GM18870 (cell line): Measurements from ENCODE around the gene SLIT3.
"Not testable (repeated sequence)": the region's sequence is repeated elsewhere in the genome, so short reads cannot be mapped to it uniquely, and the experiment has no call there.

Experiments
- ATAC-seq: cut with Tn5 transposase; IDR thresholded peaks from one replicate; pipeline ENCODE4 v1.9.1; 2021; ENCODE audit warnings: moderate library complexity; ENCODE audit not compliant: unreplicated experiment

SLIT3 gene

DNA sequence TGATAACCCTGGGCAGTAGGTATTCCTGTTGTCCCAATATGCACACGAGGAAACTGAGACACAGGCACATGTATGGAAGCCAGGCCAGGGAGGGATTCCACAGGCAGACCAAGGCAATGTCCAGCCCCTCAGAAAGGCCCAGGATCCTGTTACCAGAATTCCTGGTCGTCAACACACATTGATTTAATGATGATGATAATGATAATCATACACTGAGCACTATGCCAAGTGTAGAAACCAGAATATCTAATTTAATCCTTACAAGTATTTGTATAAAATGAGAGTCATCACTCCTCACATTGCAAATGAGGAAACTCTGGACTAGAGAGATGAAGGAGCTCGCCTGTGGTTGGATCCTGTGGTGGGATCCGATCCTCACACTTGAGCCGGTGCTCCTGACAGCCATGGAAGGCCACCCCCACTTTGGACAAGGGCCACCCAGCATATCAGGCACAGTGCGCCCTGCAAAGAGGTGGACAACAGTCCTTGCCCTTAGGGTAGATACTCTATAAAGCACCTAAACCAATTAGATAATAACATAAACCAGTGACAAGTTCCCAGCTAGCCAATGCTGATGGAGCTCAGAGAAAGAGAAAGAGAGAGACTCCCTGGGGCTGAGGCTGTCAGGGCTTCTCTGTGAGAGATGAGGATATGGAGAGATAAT, 185.3 kb downstream of the SLIT3 start:
- no peak for ATAC-seq

GRCh38 chr5:169114466-169115065, 186.4 kb downstream of the SLIT3 start:
- no peak for ATAC-seq

- ATAC-seq: no peak
Observed at GRCh38 chr5:169112016-169112415, 188.9 kb downstream of the SLIT3 start.

DNA sequence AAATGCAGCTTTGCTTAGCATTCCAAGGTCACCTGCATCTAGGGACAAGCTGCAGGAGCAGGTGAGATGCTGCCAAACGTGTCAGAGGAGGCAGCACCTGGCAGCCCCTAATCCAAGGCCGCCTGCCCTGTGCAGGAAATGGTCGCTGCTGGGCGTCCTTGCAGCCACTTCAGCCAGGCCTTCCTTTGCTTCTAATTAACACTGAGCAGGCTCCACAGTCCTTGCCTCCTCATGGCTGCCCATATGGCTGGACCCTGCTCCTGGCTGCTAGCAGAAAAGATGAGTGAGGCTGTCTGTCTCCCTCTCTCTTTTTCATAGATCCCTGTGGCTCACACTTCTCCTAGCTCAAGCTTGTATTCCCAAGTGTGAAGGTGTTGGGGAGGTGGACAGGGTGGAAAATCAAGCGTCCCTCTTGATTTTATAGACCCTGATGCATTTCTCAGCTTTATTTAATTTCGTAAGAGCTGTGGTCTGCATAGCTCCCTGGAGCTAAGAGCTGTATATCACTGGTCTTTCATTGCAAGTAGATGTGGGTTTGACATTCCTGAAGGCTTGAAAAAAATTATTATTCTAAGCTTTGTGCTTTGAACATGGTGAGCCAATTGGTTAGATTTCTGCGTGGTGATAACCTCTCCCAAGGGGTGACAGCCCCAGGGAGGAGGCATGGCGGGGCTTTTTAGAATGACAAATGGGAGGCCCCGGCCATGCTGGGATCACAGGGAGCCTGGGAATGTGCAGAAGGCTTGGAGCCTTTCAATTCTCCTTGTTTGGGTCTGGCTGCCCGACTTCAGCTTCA, 193.8 kb downstream of the SLIT3 start:
- no peak for ATAC-seq

DNA sequence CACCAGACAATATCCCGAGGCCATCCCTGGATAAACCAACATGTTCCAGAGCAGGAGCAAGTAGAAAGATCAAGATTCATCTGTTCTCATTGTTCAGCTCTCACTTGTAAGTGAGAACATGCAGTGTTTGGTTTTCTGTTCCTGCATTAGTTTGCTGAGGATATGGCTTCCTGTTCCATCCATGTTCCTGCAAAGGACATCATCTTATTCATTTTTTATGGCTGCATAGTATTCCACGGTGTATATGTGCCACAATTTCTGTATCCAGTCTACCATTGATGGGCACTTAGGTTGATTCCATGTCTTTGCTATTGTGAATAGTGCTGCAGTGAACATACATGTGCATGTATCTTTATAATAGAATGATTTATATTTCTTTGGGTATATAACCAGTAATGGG, 195.4 kb downstream of the SLIT3 start:
- not testable (repeated sequence) for ATAC-seq

- ATAC-seq: no peak
Observed at GRCh38 chr5:169104937-169105494, 195.9 kb downstream of the SLIT3 start.

- ATAC-seq: no peak
Observed at GRCh38 chr5:169103586-169104181, 197.3 kb downstream of the SLIT3 start.

DNA sequence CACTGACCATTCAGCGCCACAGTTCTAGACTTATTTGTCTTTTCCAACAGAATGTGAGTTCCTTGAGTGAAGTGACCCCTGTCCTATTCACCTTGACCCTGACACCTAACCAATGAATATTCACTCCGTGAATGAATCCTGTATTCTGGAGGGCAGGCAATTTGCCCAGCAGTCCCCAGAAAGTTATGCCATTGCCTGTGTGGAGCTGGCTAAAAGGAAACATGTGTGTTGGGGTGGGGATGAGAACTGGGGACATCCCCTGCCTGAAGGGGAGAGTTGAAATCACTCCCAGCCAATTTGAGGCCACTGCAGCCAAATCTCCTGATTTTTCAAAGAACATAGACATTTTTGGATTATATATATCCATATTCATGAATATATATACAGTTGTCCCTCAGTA, 199.0 kb downstream of the SLIT3 start:
- no peak for ATAC-seq

DNA sequence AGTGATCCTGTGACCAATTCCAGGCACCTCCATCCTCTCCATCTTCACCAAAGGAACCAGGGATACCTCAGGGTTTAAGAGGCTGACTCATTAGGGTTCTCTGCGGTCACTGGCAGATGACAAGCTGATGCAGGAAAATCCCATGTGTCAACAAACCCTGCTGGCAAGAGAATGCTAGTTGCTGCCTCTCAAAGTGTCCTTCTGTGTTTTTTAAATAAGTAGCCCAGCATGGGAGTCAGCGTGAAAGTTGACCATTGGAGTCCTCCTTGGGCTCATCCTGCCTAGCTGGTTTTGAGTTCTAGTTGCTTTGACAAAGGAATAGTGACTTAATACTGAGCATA, 200.2 kb downstream of the SLIT3 start:
- ATAC-seq: no peak

DNA sequence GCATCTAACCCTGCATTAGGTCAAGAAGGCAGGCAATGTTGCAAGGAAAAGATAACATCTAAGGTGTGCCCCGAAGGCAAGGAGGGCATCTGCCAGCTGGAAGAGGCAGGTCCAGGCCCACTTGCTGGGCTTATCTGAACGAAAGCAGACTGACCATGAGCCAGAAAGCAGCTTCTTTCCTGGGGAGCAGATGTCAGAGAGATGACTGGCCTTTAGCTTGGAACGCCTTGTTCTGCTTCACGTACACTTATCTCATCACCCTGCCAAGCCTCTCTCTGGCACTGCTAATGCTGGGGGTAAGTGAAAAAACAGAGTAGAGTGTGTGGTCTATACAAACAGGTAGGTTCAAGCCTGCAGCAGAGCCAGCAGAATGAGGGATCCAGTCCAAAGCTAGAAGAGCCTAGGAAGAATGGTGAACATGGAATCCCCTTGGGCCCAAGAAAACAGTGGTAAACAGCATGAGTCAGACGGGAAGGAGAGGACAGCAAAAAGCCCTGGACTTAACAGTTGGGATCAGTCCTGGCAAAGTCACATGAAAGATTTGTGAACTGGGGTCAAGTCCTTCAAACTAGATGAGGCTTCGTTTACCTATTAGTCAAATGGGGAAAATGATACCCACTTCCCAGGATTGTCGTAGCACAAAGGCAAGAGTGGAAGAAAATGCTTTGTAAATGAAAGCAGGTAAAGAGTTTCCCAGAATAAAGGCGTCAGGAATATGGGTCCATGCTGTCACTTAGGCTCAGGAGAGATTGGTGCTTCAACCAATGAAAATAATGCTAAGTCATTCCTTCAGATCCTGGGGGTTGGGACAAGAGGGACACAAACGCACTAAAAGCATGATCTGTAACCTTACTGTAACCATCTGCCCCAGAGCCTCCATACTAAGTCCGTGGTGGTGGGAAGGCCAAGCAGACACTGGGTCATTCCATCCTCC, 200.9 kb downstream of the SLIT3 start:
- ATAC-seq: no peak

DNA sequence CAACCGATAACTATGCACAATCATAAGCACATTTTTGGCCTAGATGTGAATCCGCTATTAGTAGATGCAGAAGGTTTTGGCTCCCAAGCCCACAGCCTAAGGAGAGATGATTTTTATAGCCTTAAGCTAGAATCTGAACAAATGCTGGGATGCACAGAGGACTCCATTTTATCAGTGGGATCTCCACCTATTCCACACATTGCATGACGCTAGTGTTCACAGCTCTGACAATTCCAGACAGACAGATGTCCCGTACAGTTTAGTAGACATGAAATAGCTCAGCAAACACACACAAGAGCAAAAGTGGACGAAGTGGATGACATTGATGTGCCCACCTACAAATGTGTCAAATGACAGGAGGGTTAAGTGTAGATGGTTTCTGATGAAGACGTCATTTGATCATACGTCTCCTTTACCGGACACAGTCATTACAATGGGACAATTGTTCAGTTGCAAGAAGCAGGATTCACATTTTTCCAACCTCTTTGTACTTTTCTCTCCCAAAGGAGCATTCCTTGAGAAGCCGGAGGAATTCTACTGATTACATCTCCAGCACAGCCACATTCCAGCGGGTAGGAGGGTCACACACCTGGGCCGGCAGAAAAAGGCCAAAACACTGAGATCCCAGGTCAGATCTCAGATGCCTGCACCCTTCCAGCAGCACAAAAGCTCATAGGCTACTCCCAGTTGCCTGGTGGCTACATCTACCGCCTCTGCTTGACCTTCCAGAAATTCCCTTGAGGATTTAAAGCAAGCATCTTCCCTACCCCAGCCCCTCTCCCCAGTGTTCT, 202.4 kb downstream of the SLIT3 start:
- no peak for ATAC-seq

- no peak for ATAC-seq
Observed at GRCh38 chr5:169097374-169098326, 203.3 kb downstream of the SLIT3 start.

- ATAC-seq: no peak
Observed at GRCh38 chr5:169095976-169096375, 205.0 kb downstream of the SLIT3 start.

GRCh38 chr5:169095410-169095960, 205.5 kb downstream of the SLIT3 start:
- ATAC-seq: no peak

DNA sequence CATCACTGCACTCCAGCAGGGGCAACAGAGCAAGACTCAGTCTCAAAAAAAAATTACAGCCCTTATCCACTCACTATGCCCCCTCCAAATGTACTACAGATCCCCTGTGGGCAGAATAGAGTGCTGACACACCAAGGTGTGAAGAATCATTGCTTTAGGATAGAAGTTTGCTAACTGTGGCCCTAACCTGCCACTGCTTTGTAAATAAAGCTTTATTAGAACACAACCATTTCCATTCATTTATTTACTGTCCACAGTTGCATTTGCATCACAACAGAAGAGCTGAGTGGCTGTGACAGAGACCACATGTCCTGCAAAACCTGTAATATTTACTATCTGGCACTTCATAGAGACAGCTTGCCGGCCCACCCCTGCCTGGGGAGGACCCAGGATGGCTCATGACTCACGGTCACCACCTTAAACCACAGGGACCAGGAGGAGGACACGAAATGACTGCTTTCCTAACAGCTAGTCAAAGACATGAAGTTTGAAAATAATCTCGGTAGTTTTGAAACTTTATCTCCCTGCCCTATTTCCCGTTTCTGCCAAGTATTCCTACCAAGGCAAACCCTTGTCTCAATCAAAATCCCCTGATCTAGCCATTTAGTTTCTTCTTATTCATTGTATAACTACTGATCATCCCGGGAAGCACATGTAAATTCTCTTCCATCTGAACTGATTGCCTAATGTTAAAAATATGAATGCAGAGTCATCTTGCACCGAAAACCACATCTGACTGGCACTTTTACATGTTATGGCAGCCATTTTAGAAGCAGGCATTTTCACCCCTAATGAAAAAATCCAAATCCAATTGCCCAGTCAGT, 206.1 kb downstream of the SLIT3 start:
- ATAC-seq: no peak

- ATAC-seq: no peak
Observed at GRCh38 chr5:169091396-169091980, 209.5 kb downstream of the SLIT3 start.

DNA sequence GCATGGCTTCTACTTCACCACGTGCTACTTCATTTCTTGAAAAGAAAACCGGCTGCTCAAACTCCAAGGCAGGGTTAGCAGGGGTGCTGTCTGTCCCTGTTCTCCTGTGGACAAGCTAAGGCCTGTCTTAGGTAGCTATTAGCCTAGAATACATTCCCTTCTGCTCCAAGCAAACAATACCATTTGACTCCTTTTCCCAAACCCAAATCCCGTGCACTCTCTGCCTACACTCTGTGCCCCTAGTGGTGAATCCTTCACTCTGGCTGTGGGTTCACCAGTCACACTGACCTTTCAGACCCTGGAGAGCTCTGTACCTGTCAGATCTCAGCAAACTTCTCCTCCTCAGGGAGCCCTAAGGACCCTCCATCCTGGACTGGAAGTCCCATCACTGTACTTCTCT, 211.6 kb downstream of the SLIT3 start:
- ATAC-seq: no peak
